T-helper 17 cell (primary cell): Measurements from ENCODE around the gene PCBP1. TPM values are rescaled to one million over a fixed set of nuclear protein-coding genes. Genes with fewer than 3 reads are reported as not detected.

Experiments used
- ATAC-seq: fragments of 150-1000 bp; cut with Tn5 transposase; 2 replicates; pipeline ENCODE4 v1.10.0; 2021; ENCODE audit warnings: mild to moderate bottlenecking, moderate library complexity
- DNase-seq, 3 donors: peaks; one replicate each; pipeline versions ENCODE4 v3.0.0 to v3.0.0-alpha.2; 2020 to 2021
- H3K9me3 ChIP-seq: one replicate; pipeline ENCODE4 v1.7.0; 2013; ENCODE audit warnings: low read length, mild to moderate bottlenecking; ENCODE audit not compliant: control insufficient read depth, poor library complexity, severe bottlenecking
- H3K27ac Mint-ChIP-seq: one replicate; pipeline ENCODE4 v1.8.0; 2022; ENCODE audit warnings: mild to moderate bottlenecking, moderate library complexity, mixed read lengths
- H3K27me3 Mint-ChIP-seq: one replicate; pipeline ENCODE4 v1.8.0; 2022; ENCODE audit warnings: mixed read lengths
- H3K36me3 Mint-ChIP-seq: one replicate; pipeline ENCODE4 v1.8.0; 2022; ENCODE audit warnings: low read depth, mixed read lengths
- H3K4me1 Mint-ChIP-seq: one replicate; pipeline ENCODE4 v1.8.0; 2022; ENCODE audit warnings: mild to moderate bottlenecking, mixed read lengths
- H3K4me3 Mint-ChIP-seq: one replicate; pipeline ENCODE4 v1.8.0; 2022; ENCODE audit warnings: mild to moderate bottlenecking, moderate library complexity, mixed read lengths
- total RNA-seq, 4 donors: library from RNA in 2 of 4; stranded (reverse) in 2 of 4; gene quantifications; one replicate each; pipeline ENCODE4 v1.2.3 and lab custom pipeline; 2022 to 2026

PCBP1 gene
- total RNA-seq, 2 donors from 2014 or later, result 334 to 345 TPM

GRCh38 chr2:70111752-70112591 lies 24.7 kb downstream of the PCBP1 start:
- no peaks in the 10 kb centered on the region for H3K36me3 Mint-ChIP-seq
- ATAC-seq (no peak), DNase-seq (no peak)
- H3K9me3 ChIP-seq, result no peaks in the 10 kb centered on the region
- H3K4me3 Mint-ChIP-seq, result no peak overlapping the region
- H3K4me1 Mint-ChIP-seq, result peaks cover 30% of the 10 kb centered on the region
- no peaks in the 10 kb centered on the region for H3K27me3 Mint-ChIP-seq
- H3K27ac Mint-ChIP-seq, result peak overlapping the region; percentile 87

- no peaks in the 10 kb centered on the region for H3K36me3 Mint-ChIP-seq
- H3K27ac Mint-ChIP-seq, result peak overlapping the region; percentile 49
- no peaks in the 10 kb centered on the region for H3K9me3 ChIP-seq
- no peaks in the 10 kb centered on the region for H3K27me3 Mint-ChIP-seq
- H3K4me3 Mint-ChIP-seq, result no peak overlapping the region
- DNase-seq (no peak), ATAC-seq (no peak)
- H3K4me1 Mint-ChIP-seq, result peaks cover 21% of the 10 kb centered on the region
Observed at GRCh38 chr2:70113359-70114070, 26.2 kb downstream of the PCBP1 start.

GRCh38 chr2:70115646-70116442 lies 28.6 kb downstream of the PCBP1 start:
- Mint-ChIP-seq H3K36me3 (no peaks in the 10 kb centered on the region), H3K4me3 (no peak overlapping the region), H3K27ac (no peak overlapping the region), H3K27me3 (no peaks in the 10 kb centered on the region), H3K4me1 (peaks cover 24% of the 10 kb centered on the region)
- ATAC-seq (peak; percentile 28), DNase-seq (no peak)
- H3K9me3 ChIP-seq, result no peaks in the 10 kb centered on the region

GRCh38 chr2:70116936-70117552 lies 29.8 kb downstream of the PCBP1 start:
- DNase-seq, result no peak

GRCh38 chr2:70118798-70119454 lies 31.6 kb downstream of the PCBP1 start:
- H3K4me3 Mint-ChIP-seq, result no peak overlapping the region

More at GRCh38 chr2:70116936-70117552, 29.8 kb downstream of the PCBP1 start:
- ATAC-seq, result no peak
- H3K9me3 ChIP-seq, result no peaks in the 10 kb centered on the region
- Mint-ChIP-seq H3K27ac (no peak overlapping the region), H3K4me3 (no peak overlapping the region), H3K36me3 (no peaks in the 10 kb centered on the region), H3K27me3 (no peaks in the 10 kb centered on the region), H3K4me1 (peaks cover 18% of the 10 kb centered on the region)

GRCh38 chr2:70121627-70122372 lies 34.5 kb downstream of the PCBP1 start:
- Mint-ChIP-seq H3K36me3 (no peaks in the 10 kb centered on the region), H3K27ac (peak overlapping the region; percentile 100), H3K27me3 (no peaks in the 10 kb centered on the region), H3K4me3 (no peak overlapping the region), H3K4me1 (peaks cover 48% of the 10 kb centered on the region)
- DNase-seq, result no peak
- ATAC-seq, result no peak
- H3K9me3 ChIP-seq, result no peaks in the 10 kb centered on the region

More at GRCh38 chr2:70118798-70119454, 31.6 kb downstream of the PCBP1 start:
- H3K36me3 Mint-ChIP-seq, result no peaks in the 10 kb centered on the region
- peak overlapping the region; percentile 76 for H3K27ac Mint-ChIP-seq
- no peaks in the 10 kb centered on the region for H3K27me3 Mint-ChIP-seq
- no peak for ATAC-seq
- no peak for DNase-seq
- no peaks in the 10 kb centered on the region for H3K9me3 ChIP-seq
- H3K4me1 Mint-ChIP-seq, result peaks cover 23% of the 10 kb centered on the region

GRCh38 chr2:70122470-70122869 lies 35.2 kb downstream of the PCBP1 start:
- H3K4me1 Mint-ChIP-seq, result peaks cover 52% of the 10 kb centered on the region
- H3K4me3 Mint-ChIP-seq, result no peak overlapping the region
- H3K9me3 ChIP-seq, result no peaks in the 10 kb centered on the region
- no peak for ATAC-seq
- H3K27me3 Mint-ChIP-seq, result no peaks in the 10 kb centered on the region
- DNase-seq, result no peak
- peak overlapping the region; percentile 100 for H3K27ac Mint-ChIP-seq
- no peaks in the 10 kb centered on the region for H3K36me3 Mint-ChIP-seq

GRCh38 chr2:70123051-70123828 lies 36.0 kb downstream of the PCBP1 start:
- DNase-seq, result no peak
- no peaks in the 10 kb centered on the region for H3K27me3 Mint-ChIP-seq
- peak overlapping the region; percentile 100 for H3K27ac Mint-ChIP-seq
- no peaks in the 10 kb centered on the region for H3K36me3 Mint-ChIP-seq
- H3K9me3 ChIP-seq, result no peaks in the 10 kb centered on the region
- peak overlapping the region; percentile 96 for H3K4me3 Mint-ChIP-seq
- H3K4me1 Mint-ChIP-seq, result peaks cover 50% of the 10 kb centered on the region
- ATAC-seq, result no peak

- DNase-seq, result no peak
- no peaks in the 10 kb centered on the region for H3K9me3 ChIP-seq
- Mint-ChIP-seq H3K4me1 (peaks cover 49% of the 10 kb centered on the region), H3K27ac (peak overlapping the region; percentile 100), H3K4me3 (peak overlapping the region; percentile 96), H3K36me3 (no peaks in the 10 kb centered on the region), H3K27me3 (no peaks in the 10 kb centered on the region)
- no peak for ATAC-seq
Observed at GRCh38 chr2:70123829-70124116, 36.5 kb downstream of the PCBP1 start.

GRCh38 chr2:70124983-70125480 lies 37.8 kb downstream of the PCBP1 start:
- DNase-seq (peak; percentile 48 to 56 (median 52)), ATAC-seq (peak; percentile 74)
- Mint-ChIP-seq H3K4me3 (peak overlapping the region; percentile 96), H3K27me3 (no peaks in the 10 kb centered on the region), H3K27ac (peak overlapping the region; percentile 100), H3K4me1 (peaks cover 47% of the 10 kb centered on the region), H3K36me3 (no peaks in the 10 kb centered on the region)
- no peaks in the 10 kb centered on the region for H3K9me3 ChIP-seq

GRCh38 chr2:70125498-70125898 lies 38.2 kb downstream of the PCBP1 start:
- H3K27me3 Mint-ChIP-seq, result no peaks in the 10 kb centered on the region
- H3K9me3 ChIP-seq, result no peaks in the 10 kb centered on the region
- H3K27ac Mint-ChIP-seq, result peak overlapping the region; percentile 100
- ATAC-seq (no peak), DNase-seq (no peak)
- H3K4me3 Mint-ChIP-seq, result peak overlapping the region; percentile 96
- peaks cover 47% of the 10 kb centered on the region for H3K4me1 Mint-ChIP-seq
- no peaks in the 10 kb centered on the region for H3K36me3 Mint-ChIP-seq
